HS-27A (cell line): ENCODE measurements around the gene CLPTM1L.
"Not testable (repeated sequence)": the region's sequence is repeated elsewhere in the genome, so short reads cannot be mapped to it uniquely, and the experiment has no call there.

ENCODE experiments used
- DNase-seq: peaks from one replicate; pipeline ENCODE4 v3.0.0-alpha.2; 2012; ENCODE audit warnings: low read depth, missing footprints

The CLPTM1L gene

GRCh38 chr5:1380910-1381309 lies 36.0 kb upstream of the CLPTM1L start:
- no peak for DNase-seq

- no peak for DNase-seq
Measured at GRCh38 chr5:1380011-1380817, 35.3 kb upstream of the CLPTM1L start.

- DNase-seq: no peak
Measured at GRCh38 chr5:1378866-1379659, 34.2 kb upstream of the CLPTM1L start.

GRCh38 chr5:1378096-1378495 lies 33.2 kb upstream of the CLPTM1L start:
- no peak for DNase-seq

GRCh38 chr5:1376981-1377380 lies 32.1 kb upstream of the CLPTM1L start:
- no peak for DNase-seq

- DNase-seq: no peak
Measured at GRCh38 chr5:1375871-1376810, 31.2 kb upstream of the CLPTM1L start.

GRCh38 chr5:1374679-1375055 lies 29.8 kb upstream of the CLPTM1L start:
- no peak for DNase-seq

GRCh38 chr5:1374030-1374678 lies 29.3 kb upstream of the CLPTM1L start:
- DNase-seq: no peak

- DNase-seq: not testable (repeated sequence)
Measured at GRCh38 chr5:1371972-1372342, 27.1 kb upstream of the CLPTM1L start.

GRCh38 chr5:1371218-1371971 lies 26.5 kb upstream of the CLPTM1L start:
- DNase-seq: no peak

GRCh38 chr5:1370006-1370405 lies 25.1 kb upstream of the CLPTM1L start:
- no peak for DNase-seq

- no peak for DNase-seq
Measured at GRCh38 chr5:1368756-1369155, 23.9 kb upstream of the CLPTM1L start.

GRCh38 chr5:1368236-1368635 lies 23.3 kb upstream of the CLPTM1L start:
- no peak for DNase-seq

- DNase-seq: no peak
Measured at GRCh38 chr5:1367149-1367548, 22.2 kb upstream of the CLPTM1L start.

GRCh38 chr5:1366514-1366913 lies 21.6 kb upstream of the CLPTM1L start:
- no peak for DNase-seq

- no peak for DNase-seq
Measured at GRCh38 chr5:1364211-1364610, 19.3 kb upstream of the CLPTM1L start.

GRCh38 chr5:1363581-1363980 lies 18.7 kb upstream of the CLPTM1L start:
- no peak for DNase-seq

- DNase-seq: no peak
Measured at GRCh38 chr5:1363160-1363559, 18.3 kb upstream of the CLPTM1L start.

- DNase-seq: no peak
Measured at GRCh38 chr5:1362242-1363015, 17.5 kb upstream of the CLPTM1L start.

- no peak for DNase-seq
Measured at GRCh38 chr5:1360861-1361260, 16.0 kb upstream of the CLPTM1L start.
